Bone marrow (tissue), 2 donors: ENCODE data around the gene PNPLA2.
A peak's percentile ranks its signal among the peaks of the same experiment; 100 is the strongest.

ENCODE experiments used
- DNase-seq, 2 donors: peaks; one replicate each; lab custom pipeline; 2025; lab: John Stamatoyannopoulos, UW

PNPLA2 gene

DNA sequence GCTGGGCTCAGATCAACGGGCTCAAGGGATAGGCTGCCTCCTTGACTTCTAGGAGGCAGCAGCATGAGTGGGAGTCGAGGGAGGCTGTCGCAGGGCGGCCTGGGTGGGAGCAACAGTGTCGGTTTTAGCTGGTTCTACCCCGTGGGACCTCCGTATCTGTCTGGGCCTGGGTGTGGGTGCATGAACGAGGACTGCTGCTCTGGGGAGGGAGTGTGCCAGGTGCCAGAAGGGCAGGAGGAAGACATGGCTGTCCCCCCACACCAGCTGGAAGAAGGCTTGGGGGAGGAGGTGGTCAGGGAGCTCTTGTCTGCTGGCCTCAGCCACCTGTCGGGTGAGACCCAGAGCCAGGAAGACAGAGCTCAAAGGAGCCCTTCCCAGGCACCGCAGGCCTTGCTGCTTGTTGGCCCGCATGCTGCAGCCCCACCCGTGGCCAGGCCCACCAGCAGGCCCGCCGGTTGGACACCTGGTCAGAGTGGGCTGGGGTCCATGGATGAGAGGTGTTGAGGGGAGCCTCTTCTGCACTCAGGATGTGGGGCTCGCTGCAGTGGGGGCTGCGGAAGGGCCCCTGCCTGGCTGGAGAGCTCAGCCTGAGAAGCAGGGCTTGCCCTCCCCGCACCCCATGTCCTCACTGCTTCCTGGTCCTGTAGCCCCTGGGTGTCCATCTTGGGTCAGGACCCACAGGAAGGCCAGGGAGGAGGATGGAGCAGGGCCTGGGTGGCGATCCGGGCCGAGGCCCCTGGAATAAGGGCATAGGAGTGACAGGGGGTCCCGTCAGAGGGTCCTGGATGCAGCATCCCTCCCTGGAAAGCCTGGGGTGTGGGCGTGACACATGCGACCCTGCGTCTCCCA, 32.3 kb upstream of the PNPLA2 start:
- no peak for DNase-seq

GRCh38 chr11:787084-787675, 31.5 kb upstream of the PNPLA2 start:
- no peak for DNase-seq

DNA sequence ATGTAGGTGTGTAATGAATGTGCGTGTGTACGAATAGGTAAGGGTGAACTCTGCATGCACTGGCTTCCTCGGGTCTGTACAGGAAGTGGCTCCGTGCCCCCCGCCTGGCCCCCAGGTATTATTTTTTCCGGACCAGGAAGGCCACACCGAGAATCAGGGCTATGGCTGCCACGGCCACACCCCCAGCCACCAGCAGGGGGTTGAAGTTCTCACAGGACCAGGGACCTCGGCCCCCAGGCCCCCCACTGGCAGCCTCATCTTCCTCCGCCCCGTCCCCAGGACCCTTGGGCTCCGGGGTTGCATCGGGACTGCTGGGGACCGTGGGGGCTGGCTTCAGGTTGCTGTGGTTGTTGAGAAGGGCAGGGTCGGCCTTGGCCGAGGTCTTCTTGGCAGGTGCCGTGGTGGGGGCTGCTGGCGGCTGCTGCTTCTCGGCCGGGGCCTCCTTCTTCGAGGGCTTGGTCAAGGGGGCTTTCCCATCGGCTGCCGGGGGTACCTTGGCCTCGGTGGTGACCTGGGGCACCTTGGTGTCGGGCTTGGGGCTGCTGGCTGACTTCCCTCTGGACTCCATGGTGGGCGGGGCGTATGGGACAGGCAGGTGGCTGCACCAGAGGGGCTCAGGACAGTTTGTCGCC, 30.6 kb upstream of the PNPLA2 start:
- DNase-seq = no peak

DNA sequence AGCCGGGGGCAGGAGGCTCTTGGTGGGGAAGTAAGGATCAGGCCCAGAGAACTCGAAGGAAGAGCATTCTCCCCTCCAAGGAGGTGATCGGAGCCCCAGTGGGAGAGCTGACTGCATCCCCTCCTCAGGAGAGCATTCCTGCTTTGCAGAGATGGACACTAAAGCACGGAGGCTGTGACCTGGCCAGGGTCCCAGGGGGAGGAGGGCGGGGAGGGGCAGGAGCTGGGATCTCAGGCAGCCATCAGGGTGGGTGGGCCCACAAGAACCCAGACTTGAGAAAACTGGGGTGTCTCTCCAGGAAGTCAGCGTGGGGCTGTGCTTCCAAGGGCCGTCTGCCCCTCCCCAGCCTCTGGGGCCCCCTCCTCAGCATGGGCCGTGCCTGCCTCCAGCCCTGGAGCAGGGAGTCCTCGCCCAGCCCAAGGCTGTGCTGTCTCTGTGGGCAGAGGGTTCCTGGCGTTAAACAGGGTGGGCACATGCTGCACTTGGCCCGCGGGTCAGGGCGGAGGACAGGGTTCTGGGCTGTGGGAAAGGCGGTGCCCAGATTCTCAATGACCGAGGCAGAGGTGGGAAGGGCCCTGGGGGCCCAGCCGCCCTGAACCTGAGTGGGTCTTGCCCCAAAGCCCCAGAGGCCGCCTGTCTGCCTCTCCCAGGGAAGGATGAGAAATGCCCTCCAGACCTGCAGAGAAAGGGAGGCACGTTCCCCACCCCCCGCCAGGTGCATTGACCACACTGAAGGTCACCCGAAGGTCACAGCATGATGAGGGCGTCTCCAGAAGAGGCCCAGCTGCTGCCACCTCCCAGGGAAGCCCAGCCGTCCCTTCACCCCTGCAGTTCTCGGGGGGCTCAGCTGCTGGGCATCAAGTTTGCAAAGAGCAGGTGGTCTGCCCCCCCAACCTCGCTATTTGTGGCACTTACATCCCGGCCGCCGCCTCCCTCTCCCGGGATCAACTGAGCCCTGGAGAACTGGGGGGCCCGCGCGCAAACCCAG, 29.5 kb upstream of the PNPLA2 start:
- no peak for DNase-seq

DNA sequence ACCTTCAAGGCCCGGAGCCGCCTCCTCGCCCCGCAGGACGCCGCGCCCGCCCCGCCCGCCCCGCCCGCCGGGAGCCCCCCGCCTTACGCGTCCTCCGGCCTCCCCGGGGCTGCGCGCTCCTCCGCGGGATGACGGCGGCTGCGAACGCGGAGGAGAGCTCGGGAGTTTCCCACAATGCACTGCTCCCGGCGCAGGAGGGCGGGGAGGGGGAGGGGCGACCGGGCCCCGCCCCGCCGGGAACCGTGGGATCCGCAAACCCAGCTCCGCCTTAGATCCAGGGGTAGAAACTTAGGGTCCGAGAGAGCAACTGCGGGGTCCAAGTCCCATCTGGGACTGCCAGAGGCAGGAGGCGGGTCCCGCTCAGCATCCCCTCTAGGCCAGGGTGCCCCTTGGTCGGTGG, 28.8 kb upstream of the PNPLA2 start, which contains the start of gene CEND1:
Gene CEND1 (minus strand): TSS at position 148 of the 400 bp plus-strand sequence. CDS start 1,514 bp downstream, outside the sequence.
- no peak for DNase-seq

DNA sequence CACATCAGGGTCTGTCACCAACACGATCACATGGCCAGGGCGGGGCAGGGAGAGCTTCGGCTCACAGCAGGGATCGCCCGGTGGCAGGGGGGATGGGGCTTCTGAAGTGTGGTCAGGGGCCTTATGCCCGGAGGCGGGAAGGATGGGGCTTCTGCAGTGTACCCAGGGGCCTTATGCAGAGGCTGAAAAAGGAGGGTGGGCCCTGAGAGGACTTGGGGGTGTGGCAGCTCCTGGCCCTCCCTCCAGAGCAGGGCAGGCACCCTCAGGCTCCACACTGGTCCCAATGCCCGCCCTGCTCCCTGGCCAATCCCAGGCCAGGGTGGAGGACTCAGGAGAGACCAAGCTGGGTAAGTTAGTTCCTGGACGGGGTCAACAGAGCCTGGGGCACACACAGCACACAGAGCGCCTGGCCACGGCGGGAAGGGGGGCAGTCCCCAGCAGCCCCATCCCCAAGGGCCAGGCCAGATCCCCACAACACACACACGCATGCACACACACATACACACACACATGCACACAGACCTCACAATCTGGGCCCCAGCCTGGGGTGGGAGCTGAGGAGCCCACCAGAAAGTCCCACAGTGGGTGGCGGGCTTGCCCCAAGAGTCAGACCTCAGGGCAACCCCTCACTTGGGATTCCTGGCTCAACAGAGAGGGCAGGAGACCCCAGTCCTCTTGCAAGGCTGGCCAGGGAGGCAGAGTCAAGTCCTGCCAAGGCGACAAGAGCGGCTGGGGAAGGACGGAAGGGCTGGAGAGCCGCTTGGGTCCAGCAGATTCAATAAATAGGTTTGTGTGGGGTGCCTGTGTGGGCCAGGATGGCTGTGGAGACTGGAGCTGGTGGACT, 27.8 kb upstream of the PNPLA2 start:
- DNase-seq = no peak

- DNase-seq = no peak
Observed at GRCh38 chr11:791658-792534, 26.8 kb upstream of the PNPLA2 start.

DNA sequence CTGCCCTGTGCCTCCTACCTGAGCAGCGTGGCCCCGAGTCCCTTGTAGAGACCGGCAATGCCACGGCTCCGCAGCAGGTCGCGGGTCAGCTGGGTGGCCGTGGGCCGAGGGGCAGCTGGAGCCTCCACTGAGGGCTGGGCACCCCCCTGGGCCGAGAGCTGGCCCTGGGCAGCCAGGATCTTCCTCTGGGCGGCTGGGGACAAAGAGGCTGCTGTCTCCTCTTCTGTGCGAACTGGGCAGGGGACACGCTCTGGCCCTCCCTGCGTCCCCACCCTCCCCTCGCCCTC, 26.2 kb upstream of the PNPLA2 start:
- DNase-seq = no peak

- DNase-seq = no peak
Observed at GRCh38 chr11:792873-793272, 25.8 kb upstream of the PNPLA2 start.

GRCh38 chr11:793556-793955, 25.2 kb upstream of the PNPLA2 start:
- DNase-seq = no peak

GRCh38 chr11:794013-794765, 24.5 kb upstream of the PNPLA2 start:
- no peak for DNase-seq

DNA sequence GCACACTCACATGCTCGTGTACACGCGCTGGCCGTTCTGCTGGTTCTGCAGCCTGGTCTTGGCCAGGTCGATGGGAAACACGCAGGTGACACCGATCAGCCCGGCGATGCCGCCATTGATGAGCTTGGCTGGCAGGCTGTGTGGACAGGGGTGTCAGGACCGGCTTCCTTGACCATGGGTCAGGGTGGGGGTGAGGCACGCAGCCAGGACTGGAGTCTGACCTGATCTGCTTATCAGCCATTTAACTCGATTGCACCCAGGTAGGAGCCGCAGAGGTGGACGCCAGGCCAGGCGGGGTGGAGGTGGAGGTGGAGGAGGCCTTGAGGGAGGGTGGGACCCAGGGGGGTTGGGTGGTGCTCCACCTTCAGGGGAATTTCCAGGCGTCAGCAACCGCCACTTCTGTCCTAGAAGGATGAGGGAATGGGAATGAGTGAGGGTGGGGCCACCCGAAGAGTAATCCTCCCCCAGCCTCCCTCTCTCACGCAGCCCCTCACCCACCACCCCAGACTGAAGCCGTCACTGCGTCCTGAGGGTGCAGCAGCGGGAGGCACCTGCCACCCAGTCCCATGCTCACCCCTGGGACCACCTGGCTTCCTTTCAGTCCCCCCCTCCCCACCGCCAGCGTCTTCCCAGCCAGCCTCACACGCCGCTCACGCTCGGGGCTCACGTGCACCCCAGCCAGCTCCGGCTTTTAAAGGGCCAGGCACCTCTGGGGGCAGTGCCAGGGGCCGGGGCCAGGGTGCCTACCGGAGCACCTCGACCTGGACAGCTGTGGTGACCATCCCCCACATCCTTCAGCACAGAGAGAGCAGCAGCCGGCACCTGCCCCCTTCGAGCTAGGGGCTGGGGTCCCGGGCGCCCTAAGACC, 23.7 kb upstream of the PNPLA2 start:
- DNase-seq = no peak

GRCh38 chr11:795634-796564, 22.8 kb upstream of the PNPLA2 start:
- peak; percentile 71 to 90 for DNase-seq

- no peak for DNase-seq
Observed at GRCh38 chr11:796565-797295, 22.0 kb upstream of the PNPLA2 start.

DNA sequence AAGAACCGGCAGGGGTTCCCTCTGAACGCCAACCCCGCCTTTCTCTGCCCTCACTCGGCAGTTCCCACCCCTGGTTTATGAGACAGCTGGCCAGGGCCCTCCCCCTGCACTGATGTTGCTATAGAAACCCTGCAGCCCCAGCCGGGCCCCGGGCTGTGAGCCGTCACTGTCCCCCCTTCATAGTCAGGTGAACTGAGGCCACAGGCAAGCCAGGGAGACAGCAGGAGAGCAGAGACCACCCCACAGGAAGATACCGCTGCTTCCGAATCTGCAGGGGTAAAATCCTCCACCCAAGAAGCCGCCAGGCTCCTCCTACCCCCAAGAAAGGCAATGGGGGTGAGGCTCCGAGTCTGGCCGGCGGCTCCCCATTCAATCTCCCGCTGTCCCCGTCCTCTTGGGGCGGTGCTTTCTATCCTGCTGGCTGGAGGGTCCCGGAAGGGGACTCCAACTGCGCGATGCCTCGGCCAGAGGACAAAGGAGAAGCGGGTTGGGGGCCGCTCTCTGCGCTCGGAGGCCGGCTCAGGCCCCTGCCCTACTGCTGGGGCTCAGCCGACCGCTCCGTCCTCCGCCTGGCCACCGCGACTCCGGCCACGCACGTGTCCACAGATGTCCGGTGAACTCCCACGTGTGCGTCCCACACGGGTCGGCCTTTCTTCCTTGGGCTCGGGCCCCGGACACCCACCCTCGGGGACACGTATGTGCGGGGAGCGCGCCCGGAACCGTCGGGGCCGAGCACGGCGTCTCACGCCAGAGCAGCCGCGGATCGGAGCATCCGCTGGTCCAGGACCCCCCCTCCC, 21.2 kb upstream of the PNPLA2 start:
- DNase-seq = peak; percentile 45 to 53
